Upper lobe of left lung (tissue), 6 donors: Measurements from ENCODE around the gene LIMD2. TPM values are rescaled to one million over a fixed set of nuclear protein-coding genes. Genes with fewer than 3 reads are reported as not detected.

ENCODE experiments used
- ATAC-seq, 2 donors: fragments of 200-7000 bp; cut with Tn5 transposase; one replicate each; pipeline ENCODE4 v1.9.1; 2022; ENCODE audit warnings: mild to moderate bottlenecking in 2 of 2, moderate library complexity in 2 of 2; ENCODE audit not compliant: low FRiP score in 2 of 2
- DNase-seq, 2 donors: peaks; one replicate each; pipeline ENCODE4 v3.0.0-alpha.2; 2019 to 2020
- H3K27ac ChIP-seq, 4 donors: fragments of 200-600 bp; sonication (generic); one replicate each; pipeline ENCODE4 v1.5.1; 2016 to 2019
- H3K27me3 ChIP-seq, 4 donors: fragments of 200-600 bp; sonication (generic); one replicate each; pipeline ENCODE4 v1.5.1; 2017 to 2019
- H3K36me3 ChIP-seq, 4 donors: fragments of 200-600 bp; sonication (generic); one replicate each; pipeline ENCODE4 v1.5.1; 2016 to 2019
- H3K4me1 ChIP-seq, 4 donors: fragments of 200-600 bp; sonication (generic); one replicate each; pipeline ENCODE4 v1.5.1; 2018 to 2019
- H3K4me3 ChIP-seq, 4 donors: fragments of 200-600 bp; sonication (generic); one replicate each; pipeline ENCODE4 v1.5.1; 2017 to 2019; ENCODE audit warnings: mild to moderate bottlenecking in 2 of 4, moderate library complexity in 1 of 4
- H3K9me3 ChIP-seq, 4 donors: fragments of 200-600 bp; sonication (generic); one replicate each; pipeline ENCODE4 v1.5.1; 2018 to 2019
- CTCF ChIP-seq, 6 experiments: fragments of 450-650 bp in 4 of 6; fragments of 200-600 bp in 2 of 6; sonication (generic) in 2 of 6; IDR thresholded peaks; one replicate each; pipeline ENCODE4 v1.5.1; 2016 to 2019; ENCODE audit warnings: antibody characterized with exemption in 6 of 6
- EP300 ChIP-seq, 4 donors: sonication (generic); formaldehyde crosslinking; IDR thresholded peaks; one replicate each; pipeline ENCODE4 v1.5.1; 2017; ENCODE audit warnings: antibody characterized with exemption in 4 of 4, control low read depth in 2 of 4
- POLR2A ChIP-seq, 4 donors: fragments of 450-650 bp; IDR thresholded peaks; one replicate each; pipeline ENCODE4 v1.5.1; 2016 to 2017; ENCODE audit warnings: antibody characterized with exemption in 4 of 4, mild to moderate bottlenecking in 2 of 4
- POLR2AphosphoS5 ChIP-seq, 2 donors: sonication (generic); formaldehyde crosslinking; IDR thresholded peaks; one replicate each; pipeline ENCODE4 v1.5.1; 2017; ENCODE audit warnings: antibody characterized with exemption in 2 of 2
- WGBS, 2 donors: methylation state at CpG; one replicate each; pipeline ENCODE4 v1.1.5; 2017 to 2018; 5-methylcytosine and 5-hydroxymethylcytosine counted together
- total RNA-seq, 6 donors: library from RNA; depleted of rRNA in 4 of 6; stranded (reverse); fragments of >200 nt in 4 of 6; gene quantifications; one replicate each; pipeline versions ENCODE4 v1.1.0 to v1.2.1, GENCODE V29; 2016 to 2021
- donor health status: DM: no; HTN: no; CAD: no; lungs with moderate emphysema.
- donor health status: DM: no; HTN: yes; CAD: no; lungs with severe emphysema.

LIMD2 gene
- total RNA-seq, 6 donors from 2014 or later, result 13.2 to 115 (median 21.6) TPM

DNA sequence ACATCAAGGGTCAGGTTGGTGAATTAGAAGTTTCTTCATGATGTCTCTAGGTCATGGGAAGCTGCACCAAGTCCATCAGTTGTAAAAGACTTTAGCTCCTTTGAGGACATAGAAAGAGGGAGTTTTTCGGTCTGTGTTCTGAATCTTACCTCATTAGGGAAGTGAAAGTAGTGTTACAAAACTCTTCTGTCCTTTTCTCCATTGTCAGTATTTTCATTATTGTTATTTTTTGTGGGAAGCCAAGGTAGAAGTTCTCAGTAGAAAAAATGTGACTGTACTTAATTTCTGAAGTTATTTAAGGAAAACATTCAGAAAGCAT, 53.5 kb downstream of the LIMD2 start:
- peak in 1 of 2 donors; percentile 62 for ATAC-seq
- peaks cover 33 to 50% (median 42%) of the 10 kb centered on the region in 4 donors for H3K4me1 ChIP-seq
- H3K9me3 ChIP-seq, result no peaks in the 10 kb centered on the region
- H3K36me3 ChIP-seq, result peaks cover 0 to 50% (median 5%) of the 10 kb centered on the region in 4 donors
- H3K27ac ChIP-seq, result peak overlapping the region; percentile 52 to 77 (median 68)
- no peaks in the 10 kb centered on the region for H3K27me3 ChIP-seq
- TF ChIP-seq CTCF (IDR thresholded peaks at IDR 0.05), result no peak
- no peak for TF ChIP-seq POLR2A (IDR thresholded peaks at IDR 0.05)
- TF ChIP-seq POLR2AphosphoS5 (IDR thresholded peaks at IDR 0.05), result no peak
- no peak for TF ChIP-seq EP300 (IDR thresholded peaks at IDR 0.05)
- no peak for DNase-seq
- H3K4me3 ChIP-seq, result no peak overlapping the region
- WGBS, 2 donors, result 73 to 74% methylated on average over 1 of the region's 1 CpG

Other genes with a start within 250 kb of the LIMD2 start
- 10 to 100 TPM; 21.1 to 90.6 (median 65.1) TPM for gene ACE, start 223.1 kb downstream of the LIMD2 start, total RNA-seq
- 1 to 10 TPM in 1 of 6 donors, under 1 TPM in 3, not detected in 2; 0.22 to 4.2 (median 0.31) TPM for gene KCNH6, start 176.8 kb downstream of the LIMD2 start, total RNA-seq
- 10 to 100 TPM; 26.0 to 86.3 (median 42.3) TPM for gene DCAF7, start 149.6 kb downstream of the LIMD2 start, total RNA-seq
- gene TACO1, start 99.2 kb downstream of the LIMD2 start, total RNA-seq, result 10 to 100 TPM in 5 of 6 donors, 1 to 10 TPM in 1; 6.3 to 17.5 (median 13.5) TPM
- 100 to 1,000 TPM in 1 of 6 donors, 10 to 100 TPM in 5; 55.1 to 116 (median 60.4) TPM for gene MAP3K3, start 77.7 kb downstream of the LIMD2 start, total RNA-seq
- 10 to 100 TPM; 18.7 to 60.8 (median 32.4) TPM for gene STRADA, start 41.7 kb upstream of the LIMD2 start, total RNA-seq
- gene CCDC47, start 73.5 kb upstream of the LIMD2 start, total RNA-seq, result 100 to 1,000 TPM in 1 of 6 donors, 10 to 100 TPM in 5; 65.9 to 118 (median 92.9) TPM
- 100 to 1,000 TPM in 2 of 6 donors, 10 to 100 TPM in 4; 76.8 to 345 (median 87.6) TPM for gene DDX42, start 74.0 kb upstream of the LIMD2 start, total RNA-seq
- gene PSMC5, start 127.3 kb upstream of the LIMD2 start, total RNA-seq, result 100 to 1,000 TPM in 1 of 6 donors, 10 to 100 TPM in 5; 55.2 to 118 (median 88.1) TPM
- gene FTSJ3, start 127.5 kb upstream of the LIMD2 start, total RNA-seq, result 10 to 100 TPM; 24.7 to 75.4 (median 41.8) TPM
- gene SMARCD2, start 142.6 kb upstream of the LIMD2 start, total RNA-seq, result 100 to 1,000 TPM in 3 of 6 donors, 10 to 100 TPM in 3; 77.0 to 137 (median 95.7) TPM
- gene CSH2, start 173.6 kb upstream of the LIMD2 start, total RNA-seq, result not detected
- not detected for gene GH2, start 181.8 kb upstream of the LIMD2 start, total RNA-seq
- not detected for gene CSH1, start 196.4 kb upstream of the LIMD2 start, total RNA-seq
- not detected for gene CSHL1, start 211.1 kb upstream of the LIMD2 start, total RNA-seq
- gene GH1, start 218.7 kb upstream of the LIMD2 start, total RNA-seq, result not detected
- gene CD79B, start 232.2 kb upstream of the LIMD2 start, total RNA-seq, result 1 to 10 TPM in 4 of 6 donors, under 1 TPM in 1, not detected in 1; 0.91 to 6.3 (median 2.6) TPM